ENCODE results near the gene SLC18A2.

The SLC18A2 gene

GRCh38 chr10:117249493-117250093 lies 8.7 kb downstream of the SLC18A2 start:
- H3K27ac ChIP-seq: no peak overlapping the region
- TF ChIP-seq ZFX (IDR thresholded peaks at IDR 0.05) (no peak), CTCF (conservative IDR thresholded peaks at IDR 0.05) (no peak)

- no peak for TF ChIP-seq CTCF (conservative IDR thresholded peaks at IDR 0.05)
- no peak for TF ChIP-seq ZFX (IDR thresholded peaks at IDR 0.05)
- H3K27ac ChIP-seq: no peak overlapping the region
Measured at GRCh38 chr10:117250411-117250810, 9.5 kb downstream of the SLC18A2 start.

- H3K27ac ChIP-seq: no peak overlapping the region
- TF ChIP-seq CTCF (conservative IDR thresholded peaks at IDR 0.05) (no peak), ZFX (IDR thresholded peaks at IDR 0.05) (no peak)
Measured at GRCh38 chr10:117253908-117254307, 13.0 kb downstream of the SLC18A2 start.

GRCh38 chr10:117254338-117254737 lies 13.4 kb downstream of the SLC18A2 start:
- TF ChIP-seq ZFX (IDR thresholded peaks at IDR 0.05) (no peak), CTCF (conservative IDR thresholded peaks at IDR 0.05) (no peak)
- H3K27ac ChIP-seq: no peak overlapping the region

GRCh38 chr10:117254774-117255735 lies 14.1 kb downstream of the SLC18A2 start:
- TF ChIP-seq CTCF (conservative IDR thresholded peaks at IDR 0.05) (no peak), ZFX (IDR thresholded peaks at IDR 0.05) (no peak)

GRCh38 chr10:117255835-117256460 lies 15.0 kb downstream of the SLC18A2 start:
- no peak for TF ChIP-seq CTCF (conservative IDR thresholded peaks at IDR 0.05)
- no peak for TF ChIP-seq ZFX (IDR thresholded peaks at IDR 0.05)
- no peak overlapping the region for H3K27ac ChIP-seq

More at GRCh38 chr10:117254774-117255735, 14.1 kb downstream of the SLC18A2 start:
- H3K27ac ChIP-seq: no peak overlapping the region

- no peak overlapping the region for H3K27ac ChIP-seq
- no peak for TF ChIP-seq ZFX (IDR thresholded peaks at IDR 0.05)
Measured at GRCh38 chr10:117256910-117257309, 16.0 kb downstream of the SLC18A2 start.

Measured in C4-2B (cell line).